K562 (cell line): ENCODE measurements around the gene LMAN2. TPM values are rescaled to one million over a fixed set of nuclear protein-coding genes. Genes with fewer than 3 reads are reported as not detected.

Source experiments
- CHD1 ChIP-seq: fragments of 200-600 bp; sonication (generic); IDR thresholded peaks from one replicate; pipeline ENCODE4 v1.6.1; 2012; ENCODE audit warnings: mild to moderate bottlenecking, moderate library complexity, low read length, inconsistent platforms
- CHD2 ChIP-seq: IDR thresholded peaks from 2 replicates; pipeline ENCODE4 v1.6.1; 2011; ENCODE audit warnings: low read depth, low read length
- FOXJ3 ChIP-seq: sonication (generic); formaldehyde crosslinking; IDR thresholded peaks from 2 replicates; pipeline ENCODE4 v1.4.0; 2020; ENCODE audit warnings: mild to moderate bottlenecking, missing genetic modification reagents
- MBD2 ChIP-seq: sonication (generic); IDR thresholded peaks from 2 replicates; pipeline ENCODE4 v1.6.1; 2016; ENCODE audit warnings: low read depth, borderline replicate concordance
- MXD1 ChIP-seq: fragments of 250-450 bp; sonication (Bioruptor Pico); IDR thresholded peaks from 2 replicates; pipeline ENCODE4 v1.8.0; 2021; ENCODE audit warnings: borderline replicate concordance, mild to moderate bottlenecking, moderate library complexity; ENCODE audit not compliant: poor library complexity, severe bottlenecking
- PHF20 ChIP-seq: fragments of 450-650 bp; IDR thresholded peaks from 2 replicates; pipeline ENCODE4 v1.6.1; 2018; ENCODE audit not compliant: partially characterized antibody
- SAFB ChIP-seq: fragments of 200-400 bp; formaldehyde crosslinking; IDR thresholded peaks from 2 replicates; pipeline ENCODE4 v1.6.1; 2017; ENCODE audit warnings: low read depth, low read length, borderline replicate concordance
- VEZF1 ChIP-seq: fragments of 200-800 bp; sonication (Bioruptor generic); IDR thresholded peaks from 2 replicates; pipeline ENCODE4 v1.6.1; 2017; ENCODE audit warnings: missing genetic modification characterization, missing compliant biosample characterization
- ZBTB1 ChIP-seq: sonication (generic); formaldehyde crosslinking; IDR thresholded peaks from 2 replicates; pipeline ENCODE4 v1.8.1; 2023; ENCODE audit warnings: missing genetic modification reagents, low read depth, mild to moderate bottlenecking, borderline replicate concordance
- ZBTB33 ChIP-seq: sonication (generic); formaldehyde crosslinking; IDR thresholded peaks from 2 replicates; pipeline ENCODE4 v1.8.1; 2023; ENCODE audit warnings: mild to moderate bottlenecking, missing genetic modification reagents
- ZFX ChIP-seq: sonication (generic); formaldehyde crosslinking; IDR thresholded peaks from 2 replicates; pipeline ENCODE4 v1.8.0; 2022; ENCODE audit warnings: mild to moderate bottlenecking, missing genetic modification reagents, moderate library complexity
- polyA plus RNA-seq, 8 experiments: library from polyadenylated mRNA; depleted of rRNA in 4 of 8; stranded (reverse) in 5 of 8; unstranded in 3 of 8; fragments of >200 nt; fragmentation: Nextera tagmentation in 2 of 8; fragmentation: Illumina TruSeq in 1 of 8; extraction: Ambion mirVana in 2 of 8; extraction: Trizol in 1 of 8; gene quantifications; 2 replicates each; pipeline versions ENCODE4 v1.2.1 to v1.2.3, GENCODE V29; 2011 to 2014; ENCODE audit warnings: inconsistent platforms in 1 of 8, missing spikeins in 1 of 8
- total RNA-seq, 7 experiments: library from RNA; depleted of rRNA in 6 of 7; stranded (reverse); fragments of >200 nt in 6 of 7; fragmentation: Illumina TruSeq in 2 of 7; extraction: Trizol in 2 of 7; gene quantifications; 2 replicates each; pipeline versions ENCODE4 v1.2.1 to v1.2.3, GENCODE V29; 2011 to 2021; ENCODE audit warnings: low replicate concordance in 1 of 7
- TF ChIP-seq, protein P1 (sequence below), 2 experiments: fragments of 450-650 bp in 1 of 2; sonication (generic) in 1 of 2; formaldehyde crosslinking in 1 of 2; IDR thresholded peaks in 1 of 2; conservative IDR thresholded peaks in 1 of 2; 2 replicates each; pipeline versions ENCODE4 v1.6.1 to v1.8.1; 2016 to 2023; ENCODE audit warnings: mild to moderate bottlenecking in 2 of 2, moderate library complexity in 2 of 2, inconsistent platforms in 1 of 2, missing genetic modification reagents in 1 of 2

The LMAN2 gene
- total and polyA plus RNA-seq, 9 of the 15 experiments (the other 6 are each of a cell fraction or from before 2014, with no cell fraction given): 2.7 to 254 (median 136) TPM

DNA sequence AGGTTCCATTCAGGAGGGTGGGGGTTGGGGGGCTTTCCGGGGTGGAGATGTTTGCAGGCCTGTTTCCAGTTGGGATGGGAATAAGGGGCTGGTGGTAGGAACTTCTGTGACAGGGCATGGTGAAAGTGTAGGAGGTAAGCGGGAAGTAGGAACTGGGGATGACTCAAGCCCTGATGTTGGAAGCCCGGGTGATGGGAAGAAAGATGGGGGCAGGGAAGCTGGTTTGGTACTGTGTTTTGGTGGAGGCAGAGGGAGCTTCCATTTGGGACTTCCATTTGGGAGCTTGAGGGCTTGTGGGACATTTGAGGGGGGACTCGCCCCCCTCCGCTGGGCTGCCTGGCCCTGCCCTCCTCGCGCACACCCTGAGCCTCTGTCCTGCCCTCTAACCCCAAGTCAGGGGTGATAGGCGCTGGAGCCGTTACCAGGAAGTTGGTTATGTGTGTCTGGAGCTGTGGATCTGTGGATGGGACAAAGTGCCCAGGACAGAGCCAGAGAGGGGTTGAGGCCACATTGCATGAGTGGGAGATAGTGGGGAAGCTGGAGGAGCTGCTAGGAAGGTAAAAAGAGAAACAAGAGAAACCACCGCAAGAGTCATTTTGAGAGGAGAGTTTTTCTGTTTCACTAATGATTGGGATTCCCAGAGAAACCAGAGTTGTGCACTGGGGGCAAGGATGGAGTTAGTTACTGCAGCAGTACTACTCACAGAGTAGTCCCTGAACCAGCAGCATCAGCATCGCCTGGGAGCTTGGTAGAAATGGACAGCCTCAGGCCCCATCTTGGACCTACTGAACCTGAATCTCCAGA lies 12.9 kb upstream of the LMAN2 start (continued):
- TF ChIP-seq VEZF1 (CRISPR knock-in tag) (peak; percentile 24), PHF20 (no peak), CHD2 (no peak), SAFB (no peak), MBD2 (no peak), ZFX (CRISPR knock-in tag) (no peak), CHD1 (no peak), ZBTB33 (CRISPR knock-in tag) (peak; percentile 66), MXD1 (CRISPR knock-in tag) (no peak), FOXJ3 (CRISPR knock-in tag) (no peak), ZBTB1 (CRISPR knock-in tag) (no peak)
- TF ChIP-seq, protein P1, sequence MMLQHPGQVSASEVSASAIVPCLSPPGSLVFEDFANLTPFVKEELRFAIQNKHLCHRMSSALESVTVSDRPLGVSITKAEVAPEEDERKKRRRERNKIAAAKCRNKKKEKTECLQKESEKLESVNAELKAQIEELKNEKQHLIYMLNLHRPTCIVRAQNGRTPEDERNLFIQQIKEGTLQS (IDR thresholded peaks at IDR 0.05): peak; percentile 28
- TF ChIP-seq, protein P1 (CRISPR knock-in tag; conservative IDR thresholded peaks at IDR 0.05): no peak
